OCI-LY7 (cell line): ENCODE results near the gene TMEM178B. TPM values are rescaled to one million over a fixed set of nuclear protein-coding genes. Genes with fewer than 3 reads are reported as not detected.

Source experiments
- BruUV-seq: library from RNA; stranded (reverse); fragments of 400-500 nt; replicated peaks from 2 replicates; lab custom pipeline; 2021; lab: Mats Ljungman, UMichigan
- CTCF ChIA-PET: fragments of 300-600 bp; sonication (Branson Sonifier 250); formaldehyde crosslinking; loops from one replicate; lab custom pipeline; 2022; ENCODE audit warnings: antibody characterized with exemption; ENCODE audit not compliant: unreplicated experiment; lab: Charles Lee
- POLR2A ChIA-PET: fragments of 300-600 bp; sonication (Branson Sonifier 250); formaldehyde crosslinking; loops from one replicate; lab custom pipeline; 2022; ENCODE audit warnings: antibody characterized with exemption; lab: Charles Lee
- DNase-seq: peaks from one replicate; pipeline ENCODE4 v3.0.0-alpha.2; 2015; ENCODE audit warnings: low spot score
- H2AFZ ChIP-seq: fragments of 200-600 bp; sonication (generic), shearing (Covaris generic); 2 replicates; pipeline ENCODE4 v1.6.1; 2014; ENCODE audit warnings: mild to moderate bottlenecking, antibody characterized with exemption, low read length, moderate library complexity
- H3K27ac ChIP-seq: fragments of 200-600 bp; sonication (generic); 2 replicates; pipeline ENCODE4 v1.5.1; 2014; ENCODE audit warnings: mixed run types, low read depth, mild to moderate bottlenecking, moderate library complexity, low read length, inconsistent platforms; ENCODE audit not compliant: poor library complexity, severe bottlenecking
- H3K36me3 ChIP-seq: fragments of 200-600 bp; sonication (generic); 2 replicates; pipeline ENCODE4 v1.6.1; 2014; ENCODE audit warnings: mild to moderate bottlenecking, antibody characterized with exemption, low read length, moderate library complexity, mixed read lengths; ENCODE audit not compliant: insufficient read depth
- H3K4me1 ChIP-seq: fragments of 200-600 bp; sonication (generic); 2 replicates; pipeline ENCODE4 v1.5.1; 2014; ENCODE audit warnings: mild to moderate bottlenecking, low read length; ENCODE audit not compliant: insufficient read depth, poor library complexity, severe bottlenecking
- H3K4me2 ChIP-seq: fragments of 200-600 bp; sonication (generic); 2 replicates; pipeline ENCODE4 v1.6.1; 2014; ENCODE audit warnings: mild to moderate bottlenecking, low read length
- H3K4me3 ChIP-seq: fragments of 200-600 bp; sonication (generic); 2 replicates; pipeline ENCODE4 v1.5.1; 2014; ENCODE audit warnings: mild to moderate bottlenecking, low read depth, low read length; ENCODE audit not compliant: poor library complexity, severe bottlenecking
- H3K79me2 ChIP-seq: fragments of 200-600 bp; sonication (generic); 2 replicates; pipeline ENCODE4 v1.6.1; 2016; ENCODE audit warnings: low read depth, mild to moderate bottlenecking, low read length, moderate library complexity, mixed read lengths; ENCODE audit not compliant: insufficient read depth
- H3K9me2 ChIP-seq: fragments of 200-600 bp; sonication (generic); 2 replicates; pipeline ENCODE4 v1.6.1; 2016; ENCODE audit warnings: mild to moderate bottlenecking, low read length, mixed read lengths; ENCODE audit not compliant: insufficient read depth
- H3K9me3 ChIP-seq: fragments of 200-600 bp; sonication (generic); 2 replicates; pipeline ENCODE4 v1.6.1; 2014; ENCODE audit warnings: mild to moderate bottlenecking, mixed run types, low read length, mixed read lengths
- H4K20me1 ChIP-seq: fragments of 200-600 bp; sonication (generic); 2 replicates; pipeline ENCODE4 v1.6.1; 2014; ENCODE audit warnings: mild to moderate bottlenecking, antibody characterized with exemption, low read length, moderate library complexity, mixed read lengths; ENCODE audit not compliant: insufficient read depth
- EZH2phosphoT487 ChIP-seq: fragments of 200-600 bp; sonication (generic); IDR thresholded peaks from 2 replicates; pipeline ENCODE4 v1.6.1; 2018; ENCODE audit warnings: low read depth, borderline replicate concordance, mild to moderate bottlenecking, mixed run types, antibody characterized with exemption, low read length, moderate library complexity, mixed read lengths
- intact Hi-C: fragments of 100-400 bp; cut with micrococcal nuclease; formaldehyde crosslinking; loops from one replicate; pipeline ENCODE4 v1.10.0; 2022; ENCODE audit not compliant: unreplicated experiment
- total RNA-seq, 2 experiments: library from RNA; depleted of rRNA in 1 of 2; stranded (reverse); fragments of >200 nt in 1 of 2; shearing (Covaris generic) in 1 of 2; gene quantifications; 2 replicates each; pipeline ENCODE4 v1.2.3, GENCODE V29; 2014 to 2022
- TF ChIP-seq, protein P1 (sequence below): fragments of 200-600 bp; sonication (generic); conservative IDR thresholded peaks from 2 replicates; pipeline ENCODE4 v1.5.1; 2014; ENCODE audit warnings: mild to moderate bottlenecking, antibody characterized with exemption, low read length, moderate library complexity, mixed read lengths

Gene TMEM178B
- total RNA-seq, 2 experiments from 2014 or later = not detected

DNA sequence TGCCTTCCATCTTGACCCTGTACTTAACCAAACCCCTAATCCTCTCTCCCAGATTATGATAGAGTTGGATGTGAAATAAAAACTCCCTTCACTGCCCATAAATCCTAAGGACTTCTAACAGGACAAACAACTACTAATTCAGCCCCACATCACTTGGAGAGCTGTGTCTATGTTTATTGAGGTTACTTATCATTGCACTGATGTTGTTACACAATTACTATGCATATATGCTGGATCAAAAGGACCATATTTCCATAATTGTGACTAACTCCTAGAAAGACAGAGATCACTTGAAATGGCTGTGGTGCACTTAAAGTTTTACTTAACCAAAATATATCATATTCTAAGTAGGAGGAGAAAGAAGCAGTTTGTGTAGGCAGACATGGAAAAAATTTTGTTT is 332.5 kb downstream of the TMEM178B start:
- CTCF ChIA-PET = no interaction called here
- no peak overlapping the region for H2AFZ ChIP-seq

DNA sequence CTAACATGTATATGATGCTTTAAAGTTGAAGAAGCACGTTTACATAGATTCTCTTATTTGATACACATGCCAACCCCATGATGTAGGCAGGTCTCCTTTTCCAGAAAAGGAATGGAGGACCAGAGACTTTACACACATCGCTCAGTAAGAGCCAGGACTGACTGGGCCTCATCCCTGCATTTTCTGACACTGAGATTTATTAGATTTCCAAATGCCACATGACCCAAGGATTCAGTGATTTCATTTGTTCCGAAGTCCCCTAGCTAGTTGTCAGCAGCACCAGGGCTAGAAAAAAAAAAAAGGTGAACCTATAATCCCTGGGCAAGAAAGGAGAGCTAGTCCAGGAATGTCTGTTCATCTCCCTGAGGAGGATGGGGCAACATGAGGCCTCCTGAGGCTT is 334.0 kb downstream of the TMEM178B start:
- H3K36me3 ChIP-seq = no peaks in the 10 kb centered on the region
- intact Hi-C loops = no loop called here
- no peaks in the 10 kb centered on the region for H4K20me1 ChIP-seq
- CTCF ChIA-PET = no interaction called here
- no peak for DNase-seq
- no peaks in the 10 kb centered on the region for H3K9me2 ChIP-seq
- TF ChIP-seq EZH2phosphoT487 = no peak
- TF ChIP-seq, protein P1, sequence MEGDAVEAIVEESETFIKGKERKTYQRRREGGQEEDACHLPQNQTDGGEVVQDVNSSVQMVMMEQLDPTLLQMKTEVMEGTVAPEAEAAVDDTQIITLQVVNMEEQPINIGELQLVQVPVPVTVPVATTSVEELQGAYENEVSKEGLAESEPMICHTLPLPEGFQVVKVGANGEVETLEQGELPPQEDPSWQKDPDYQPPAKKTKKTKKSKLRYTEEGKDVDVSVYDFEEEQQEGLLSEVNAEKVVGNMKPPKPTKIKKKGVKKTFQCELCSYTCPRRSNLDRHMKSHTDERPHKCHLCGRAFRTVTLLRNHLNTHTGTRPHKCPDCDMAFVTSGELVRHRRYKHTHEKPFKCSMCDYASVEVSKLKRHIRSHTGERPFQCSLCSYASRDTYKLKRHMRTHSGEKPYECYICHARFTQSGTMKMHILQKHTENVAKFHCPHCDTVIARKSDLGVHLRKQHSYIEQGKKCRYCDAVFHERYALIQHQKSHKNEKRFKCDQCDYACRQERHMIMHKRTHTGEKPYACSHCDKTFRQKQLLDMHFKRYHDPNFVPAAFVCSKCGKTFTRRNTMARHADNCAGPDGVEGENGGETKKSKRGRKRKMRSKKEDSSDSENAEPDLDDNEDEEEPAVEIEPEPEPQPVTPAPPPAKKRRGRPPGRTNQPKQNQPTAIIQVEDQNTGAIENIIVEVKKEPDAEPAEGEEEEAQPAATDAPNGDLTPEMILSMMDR = no peak
- H3K9me3 ChIP-seq = no peaks in the 10 kb centered on the region
- no TSS peak for BruUV-seq
- H3K79me2 ChIP-seq = no peaks in the 10 kb centered on the region
- H2AFZ ChIP-seq = no peak overlapping the region
- H3K4me2 ChIP-seq = no peak overlapping the region
- no peaks in the 10 kb centered on the region for H3K4me1 ChIP-seq
- H3K4me3 ChIP-seq = no peak overlapping the region
- H3K27ac ChIP-seq = no peak overlapping the region
- POLR2A ChIA-PET = interaction anchor here (0.6 to 1.3 kb wide), 2 partner anchors 14 to 51 kb away, joined by 3 read pairs; no protein-coding TSS in a partner anchor

More for the DNA sequence above, 332.5 kb downstream of the TMEM178B start:
- H3K79me2 ChIP-seq = no peaks in the 10 kb centered on the region
- no TSS peak for BruUV-seq
- H3K9me3 ChIP-seq = no peaks in the 10 kb centered on the region
- intact Hi-C loops = no loop called here
- no peak overlapping the region for H3K4me2 ChIP-seq
- no peak overlapping the region for H3K4me3 ChIP-seq
- no peaks in the 10 kb centered on the region for H3K36me3 ChIP-seq
- H4K20me1 ChIP-seq = no peaks in the 10 kb centered on the region
- no peak for DNase-seq
- TF ChIP-seq EZH2phosphoT487 = no peak
- TF ChIP-seq, protein P1 = no peak
- H3K27ac ChIP-seq = no peak overlapping the region
- H3K9me2 ChIP-seq = no peaks in the 10 kb centered on the region
- no peaks in the 10 kb centered on the region for H3K4me1 ChIP-seq
- POLR2A ChIA-PET = no interaction called here

DNA sequence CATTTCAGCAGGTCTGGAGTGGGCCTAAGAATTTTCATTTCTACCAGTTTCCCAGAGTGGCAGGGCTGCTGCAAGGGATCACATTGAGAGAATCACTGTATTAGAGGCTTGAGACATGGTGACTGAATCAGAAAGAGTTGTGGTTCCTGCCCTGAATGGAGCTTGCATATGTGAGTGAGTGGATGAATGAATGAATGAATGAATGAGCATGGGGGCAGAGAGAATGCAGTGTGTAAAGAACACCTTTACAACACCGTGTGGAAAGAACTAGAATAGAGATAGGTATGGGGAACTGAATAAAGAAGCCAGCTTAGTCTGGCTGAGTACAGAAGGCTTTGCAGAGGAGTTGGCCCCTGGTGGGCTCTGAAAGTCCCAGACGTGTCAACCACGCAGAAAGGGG is 334.6 kb downstream of the TMEM178B start:
- no peaks in the 10 kb centered on the region for H3K9me2 ChIP-seq
- POLR2A ChIA-PET = interaction anchor here (1.3 kb wide), 1 partner anchor 13 kb away, joined by 3 read pairs; no protein-coding TSS in a partner anchor
- H2AFZ ChIP-seq = no peak overlapping the region
- H3K4me2 ChIP-seq = no peak overlapping the region
- TF ChIP-seq, protein P1 = no peak
- no peak for TF ChIP-seq EZH2phosphoT487
- no peaks in the 10 kb centered on the region for H4K20me1 ChIP-seq
- H3K4me3 ChIP-seq = no peak overlapping the region
- no peak for DNase-seq
- BruUV-seq = no TSS peak
- no peaks in the 10 kb centered on the region for H3K79me2 ChIP-seq
- no peaks in the 10 kb centered on the region for H3K4me1 ChIP-seq
- CTCF ChIA-PET = no interaction called here
- intact Hi-C loops = no loop called here
- no peak overlapping the region for H3K27ac ChIP-seq
- H3K9me3 ChIP-seq = no peaks in the 10 kb centered on the region
- H3K36me3 ChIP-seq = no peaks in the 10 kb centered on the region
